ENCODE measurements around the gene SIRT7.

SIRT7 gene

GRCh38 chr17:81904600-81905423 lies 13.2 kb downstream of the SIRT7 start:
- H2BK5ac ChIP-seq (ENCODE audit: low read length), result no peak overlapping the region
- H2BK15ac ChIP-seq (ENCODE audit: low read length), result no peak overlapping the region
- H3K79me1 ChIP-seq (ENCODE audit: low read depth, low read length), result peaks cover 10% of the 10 kb centered on the region
- peak overlapping the region; percentile 71 for H3K14ac ChIP-seq (ENCODE audit: low read length)
- H2AFZ ChIP-seq (ENCODE audit: low read length), result no peak overlapping the region
- peaks cover 0 to 25% (median 4%) of the 10 kb centered on the region in 3 experiments for H3K27me3 ChIP-seq (ENCODE audit: control insufficient read depth in 3 of 3, insufficient read depth in 3 of 3, low read depth in 1 of 3, low read length in 3 of 3)
- no peak overlapping the region for H3K4me2 ChIP-seq (ENCODE audit: insufficient read depth, low read length, poor library complexity, severe bottlenecking)
- no peak overlapping the region for H3K27ac ChIP-seq (replicated peaks; ENCODE audit: low read length)
- no peak overlapping the region for H3K4me3 ChIP-seq (ENCODE audit: low read length in 2 of 2)
- no peak overlapping the region for H3K18ac ChIP-seq (ENCODE audit: low read length)
- H3K23ac ChIP-seq (ENCODE audit: low read depth, low read length, poor library complexity), result no peak overlapping the region
- H3K4ac ChIP-seq (ENCODE audit: low read length), result no peak overlapping the region
- H4K91ac ChIP-seq (ENCODE audit: low read depth, low read length, poor library complexity), result no peak overlapping the region
- H2AK5ac ChIP-seq (ENCODE audit: low read depth, low read length), result no peak overlapping the region
- H3K4me1 ChIP-seq (ENCODE audit: control insufficient read depth in 2 of 2, insufficient read depth in 1 of 2, low read depth in 1 of 2, low read length in 2 of 2), result peaks cover 4 to 5% of the 10 kb centered on the region in 2 donors
- no CpG with 5 or more reads among the region's 28 CpGs for WGBS, 2 donors (ENCODE audit: extremely low coverage in 2 of 2, insufficient read length in 2 of 2, insufficient replicate concordance in 1 of 2)
- peaks cover 27 to 75% of the 10 kb centered on the region in 2 donors for H3K36me3 ChIP-seq (replicated peaks in 1 of 2; ENCODE audit: control insufficient read depth in 2 of 2, insufficient read depth in 2 of 2, low read length in 2 of 2)
- no peak overlapping the region for H2BK120ac ChIP-seq (ENCODE audit: low read depth, low read length)
- H4K8ac ChIP-seq (ENCODE audit: low read depth, low read length), result no peak overlapping the region
- no peak overlapping the region for H3K9ac ChIP-seq (ENCODE audit: low read depth, low read length, poor library complexity)
- H3K9me3 ChIP-seq (replicated peaks in 1 of 2; ENCODE audit: control insufficient read depth in 2 of 2, insufficient read depth in 1 of 2, low read depth in 1 of 2, low read length in 2 of 2), result no peaks in the 10 kb centered on the region
- no peak for DNase-seq (ENCODE audit: low spot score)
- H2BK12ac ChIP-seq (ENCODE audit: low read length), result no peak overlapping the region

GRCh38 chr17:81903896-81904599 lies 13.9 kb downstream of the SIRT7 start:
- Histone ChIP-seq H3K79me1 (ENCODE audit: low read depth, low read length) (peaks cover 10% of the 10 kb centered on the region), H2BK12ac (ENCODE audit: low read length) (no peak overlapping the region), H3K9ac (ENCODE audit: low read depth, low read length, poor library complexity) (no peak overlapping the region), H4K91ac (ENCODE audit: low read depth, low read length, poor library complexity) (no peak overlapping the region), H2AK5ac (ENCODE audit: low read depth, low read length) (no peak overlapping the region), H2AFZ (ENCODE audit: low read length) (no peak overlapping the region), H4K8ac (ENCODE audit: low read depth, low read length) (no peak overlapping the region), H3K4me3 (ENCODE audit: low read length in 2 of 2) (no peak overlapping the region), H3K36me3 (replicated peaks in 1 of 2; ENCODE audit: control insufficient read depth in 2 of 2, insufficient read depth in 2 of 2, low read length in 2 of 2) (peaks cover 31 to 78% of the 10 kb centered on the region in 2 donors), H2BK120ac (ENCODE audit: low read depth, low read length) (no peak overlapping the region), H3K4me2 (ENCODE audit: insufficient read depth, low read length, poor library complexity, severe bottlenecking) (no peak overlapping the region), H3K27me3 (ENCODE audit: control insufficient read depth in 3 of 3, insufficient read depth in 3 of 3, low read depth in 1 of 3, low read length in 3 of 3) (peaks cover 0 to 25% (median 4%) of the 10 kb centered on the region in 3 experiments), H3K4ac (ENCODE audit: low read length) (no peak overlapping the region), H2BK5ac (ENCODE audit: low read length) (no peak overlapping the region), H3K23ac (ENCODE audit: low read depth, low read length, poor library complexity) (peak overlapping the region; percentile 11), H3K18ac (ENCODE audit: low read length) (no peak overlapping the region), H2BK15ac (ENCODE audit: low read length) (no peak overlapping the region), H3K4me1 (ENCODE audit: control insufficient read depth in 2 of 2, insufficient read depth in 1 of 2, low read depth in 1 of 2, low read length in 2 of 2) (peaks cover 0 to 5% of the 10 kb centered on the region in 2 donors), H3K14ac (ENCODE audit: low read length) (no peak overlapping the region), H3K9me3 (replicated peaks in 1 of 2; ENCODE audit: control insufficient read depth in 2 of 2, insufficient read depth in 1 of 2, low read depth in 1 of 2, low read length in 2 of 2) (no peaks in the 10 kb centered on the region), H3K27ac (replicated peaks; ENCODE audit: low read length) (no peak overlapping the region)
- no peak for DNase-seq (ENCODE audit: low spot score)
- WGBS, 2 donors (ENCODE audit: extremely low coverage in 2 of 2, insufficient read length in 2 of 2, insufficient replicate concordance in 1 of 2), result no CpG with 5 or more reads among the region's 24 CpGs

- Histone ChIP-seq H3K36me3 (replicated peaks in 1 of 2; ENCODE audit: control insufficient read depth in 2 of 2, insufficient read depth in 2 of 2, low read length in 2 of 2) (peaks cover 31 to 81% of the 10 kb centered on the region in 2 donors), H2BK5ac (ENCODE audit: low read length) (no peak overlapping the region), H3K9ac (ENCODE audit: low read depth, low read length, poor library complexity) (no peak overlapping the region), H3K79me1 (ENCODE audit: low read depth, low read length) (peaks cover 10% of the 10 kb centered on the region), H4K8ac (ENCODE audit: low read depth, low read length) (no peak overlapping the region), H3K14ac (ENCODE audit: low read length) (no peak overlapping the region), H2AFZ (ENCODE audit: low read length) (no peak overlapping the region), H3K23ac (ENCODE audit: low read depth, low read length, poor library complexity) (peak overlapping the region; percentile 80), H2AK5ac (ENCODE audit: low read depth, low read length) (peak overlapping the region; percentile 81), H3K4ac (ENCODE audit: low read length) (no peak overlapping the region), H3K4me1 (ENCODE audit: control insufficient read depth in 2 of 2, insufficient read depth in 1 of 2, low read depth in 1 of 2, low read length in 2 of 2) (peaks cover 0 to 5% of the 10 kb centered on the region in 2 donors), H4K91ac (ENCODE audit: low read depth, low read length, poor library complexity) (no peak overlapping the region), H2BK15ac (ENCODE audit: low read length) (no peak overlapping the region), H2BK12ac (ENCODE audit: low read length) (peak overlapping the region; percentile 22), H3K9me3 (replicated peaks in 1 of 2; ENCODE audit: control insufficient read depth in 2 of 2, insufficient read depth in 1 of 2, low read depth in 1 of 2, low read length in 2 of 2) (no peaks in the 10 kb centered on the region), H3K27ac (replicated peaks; ENCODE audit: low read length) (no peak overlapping the region), H3K18ac (ENCODE audit: low read length) (no peak overlapping the region), H3K4me3 (ENCODE audit: low read length in 2 of 2) (no peak overlapping the region), H3K27me3 (ENCODE audit: control insufficient read depth in 3 of 3, insufficient read depth in 3 of 3, low read depth in 1 of 3, low read length in 3 of 3) (peaks cover 0 to 25% (median 4%) of the 10 kb centered on the region in 3 experiments), H3K4me2 (ENCODE audit: insufficient read depth, low read length, poor library complexity, severe bottlenecking) (no peak overlapping the region), H2BK120ac (ENCODE audit: low read depth, low read length) (no peak overlapping the region)
- WGBS, 2 donors (ENCODE audit: extremely low coverage in 2 of 2, insufficient read length in 2 of 2, insufficient replicate concordance in 1 of 2), result no CpG with 5 or more reads among the region's 10 CpGs
- no peak for DNase-seq (ENCODE audit: low spot score)
Observed at GRCh38 chr17:81903415-81903831, 14.6 kb downstream of the SIRT7 start.
